ENCODE data around the gene CCDC121. TPM values are rescaled to one million over a fixed set of nuclear protein-coding genes. Genes with fewer than 3 reads are reported as not detected.
"Not testable (repeated sequence)": the region's sequence is repeated elsewhere in the genome, so short reads cannot be mapped to it uniquely, and the experiment has no call there.

CCDC121 gene
- total and polyA plus RNA-seq, 2 donors, result 2.2 to 2.6 TPM

DNA sequence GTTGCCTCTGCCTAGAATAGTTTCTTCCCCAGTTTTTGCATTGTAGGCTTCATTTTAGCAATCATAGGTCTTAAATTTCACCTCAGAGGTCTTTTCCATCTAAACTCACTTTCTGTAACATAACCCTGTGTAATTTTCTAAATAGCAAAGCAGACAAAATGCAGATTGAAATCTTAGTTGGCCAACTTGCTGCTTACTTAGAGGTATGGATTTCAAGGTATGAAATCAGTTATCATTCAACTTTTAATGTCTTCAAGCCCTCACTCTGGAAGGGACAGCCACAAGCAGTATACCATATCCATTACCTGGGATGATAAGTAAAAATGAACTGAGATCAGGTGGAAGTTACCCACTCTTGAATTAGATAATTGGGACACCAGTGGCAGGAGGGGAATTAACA, 3.9 kb downstream of the CCDC121 start:
- peaks cover 14 to 44% of the 10 kb centered on the region in 2 donors for H3K36me3 ChIP-seq (ENCODE audit: control insufficient read depth in 2 of 2, insufficient read depth in 2 of 2, low read length in 1 of 2)
- H3K4me1 ChIP-seq (ENCODE audit: control insufficient read depth in 2 of 2, insufficient read depth in 2 of 2, low read length in 2 of 2), result peaks cover 11 to 19% of the 10 kb centered on the region in 2 donors
- H3K27ac ChIP-seq (ENCODE audit: low read depth in 1 of 2, low read length in 1 of 2), result no peak overlapping the region
- H3K9me3 ChIP-seq (ENCODE audit: control insufficient read depth in 2 of 2, insufficient read depth in 1 of 2, low read length in 1 of 2), result no peaks in the 10 kb centered on the region
- H3K4me3 ChIP-seq (ENCODE audit: low read length in 2 of 2), result no peak overlapping the region
- H3K27me3 ChIP-seq (ENCODE audit: control insufficient read depth in 2 of 2, insufficient read depth in 1 of 2, low read length in 1 of 2), result no peaks in the 10 kb centered on the region
- DNase-seq (ENCODE audit: low read depth in 6 of 9, low spot score in 9 of 9), result no peak

DNA sequence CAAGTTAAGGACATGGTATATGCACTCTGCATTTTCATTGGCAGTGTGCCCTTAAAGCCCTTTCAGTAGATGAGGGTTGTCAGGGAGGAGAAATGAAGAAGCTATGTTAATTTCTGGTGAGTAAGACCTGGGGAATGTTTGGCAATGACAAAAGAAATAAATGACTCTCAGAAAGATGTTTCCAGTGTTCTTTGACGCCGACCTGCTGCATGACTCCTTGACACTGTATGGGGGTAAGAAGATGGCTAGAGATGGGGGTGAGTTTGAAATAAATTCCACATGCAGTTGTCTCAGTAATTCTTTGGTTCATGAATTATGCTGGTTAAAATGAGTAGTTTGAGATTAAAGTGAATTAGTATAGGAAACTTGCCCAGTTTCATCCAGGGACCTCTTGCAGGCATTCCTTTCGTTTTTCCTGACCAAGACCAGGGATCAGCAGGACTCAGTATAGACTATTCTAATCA, 5.9 kb downstream of the CCDC121 start:
- H3K9me3 ChIP-seq (ENCODE audit: control insufficient read depth in 2 of 2, insufficient read depth in 1 of 2, low read length in 1 of 2), result no peaks in the 10 kb centered on the region

DNA sequence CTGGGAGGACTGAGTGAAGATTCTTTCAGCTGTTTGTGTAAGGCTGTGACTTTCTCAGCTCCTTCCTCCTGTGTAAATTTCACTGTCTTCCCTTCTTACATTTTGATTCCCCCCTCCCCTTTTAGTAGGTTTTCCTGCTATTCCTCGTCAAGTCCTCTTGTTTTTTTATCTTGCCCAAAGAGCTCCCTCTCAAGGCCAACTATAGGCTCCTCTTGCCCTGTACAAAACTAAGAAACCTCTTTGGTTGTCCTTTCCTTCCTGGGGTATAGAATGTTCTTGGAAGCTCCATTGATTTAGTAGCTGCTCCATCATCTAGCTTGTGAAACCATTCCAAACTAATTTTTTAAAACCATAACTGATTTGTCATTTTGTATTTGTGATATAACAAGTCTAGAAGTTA, 7.3 kb downstream of the CCDC121 start:
- no peak overlapping the region for H3K4me3 ChIP-seq (ENCODE audit: low read length in 2 of 2)
- no peaks in the 10 kb centered on the region for H3K4me1 ChIP-seq (ENCODE audit: control insufficient read depth in 2 of 2, insufficient read depth in 2 of 2, low read length in 2 of 2)
- H3K27me3 ChIP-seq (ENCODE audit: control insufficient read depth in 2 of 2, insufficient read depth in 1 of 2, low read length in 1 of 2), result no peaks in the 10 kb centered on the region
- H3K36me3 ChIP-seq (ENCODE audit: control insufficient read depth in 2 of 2, insufficient read depth in 2 of 2, low read length in 1 of 2), result peaks cover 26 to 69% of the 10 kb centered on the region in 2 donors
- H3K9me3 ChIP-seq (ENCODE audit: control insufficient read depth in 2 of 2, insufficient read depth in 1 of 2, low read length in 1 of 2), result no peaks in the 10 kb centered on the region
- no peak overlapping the region for H3K27ac ChIP-seq (ENCODE audit: low read depth in 1 of 2, low read length in 1 of 2)
- DNase-seq (ENCODE audit: low read depth in 6 of 9, low spot score in 9 of 9), result no peak
- 94% methylated on average over 1 of the region's 1 CpG for WGBS

More for the DNA sequence above, 5.9 kb downstream of the CCDC121 start:
- Histone ChIP-seq H3K27ac (ENCODE audit: low read depth in 1 of 2, low read length in 1 of 2) (no peak overlapping the region), H3K27me3 (ENCODE audit: control insufficient read depth in 2 of 2, insufficient read depth in 1 of 2, low read length in 1 of 2) (no peaks in the 10 kb centered on the region), H3K4me1 (ENCODE audit: control insufficient read depth in 2 of 2, insufficient read depth in 2 of 2, low read length in 2 of 2) (peaks cover under 1 to 10% of the 10 kb centered on the region in 2 donors), H3K36me3 (ENCODE audit: control insufficient read depth in 2 of 2, insufficient read depth in 2 of 2, low read length in 1 of 2) (peaks cover 14 to 55% of the 10 kb centered on the region in 2 donors), H3K4me3 (ENCODE audit: low read length in 2 of 2) (no peak overlapping the region)
- 94% methylated on average over 3 of the region's 3 CpGs for WGBS
- peak in 1 of 9 donors; percentile 7 for DNase-seq (ENCODE audit: low read depth in 6 of 9, low spot score in 9 of 9)

DNA sequence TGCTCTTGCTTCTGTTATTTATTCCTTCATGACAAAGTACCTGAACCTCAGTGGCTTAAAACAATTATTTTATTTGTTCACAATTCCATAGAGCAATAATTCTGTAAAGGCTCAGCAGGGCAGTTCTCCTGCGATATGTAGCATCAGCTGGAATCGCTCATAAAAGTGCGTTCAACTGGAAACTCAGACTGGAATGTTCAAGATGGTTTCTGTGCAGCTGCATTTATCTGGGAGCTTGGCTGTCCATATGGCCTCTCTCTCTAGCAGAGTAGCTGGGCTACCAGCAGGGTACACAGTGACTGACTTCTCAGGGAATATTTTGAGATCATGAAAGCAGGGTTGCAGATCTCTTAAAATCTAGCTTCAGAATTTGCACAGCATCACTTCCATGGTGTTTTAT, 13.5 kb downstream of the CCDC121 start:
- WGBS, result over 99% methylated on average over 3 of the region's 3 CpGs
- Histone ChIP-seq H3K27me3 (ENCODE audit: control insufficient read depth in 2 of 2, insufficient read depth in 1 of 2, low read length in 1 of 2) (no peaks in the 10 kb centered on the region), H3K4me1 (ENCODE audit: control insufficient read depth in 2 of 2, insufficient read depth in 2 of 2, low read length in 2 of 2) (no peaks in the 10 kb centered on the region), H3K4me3 (ENCODE audit: low read length in 2 of 2) (no peak overlapping the region), H3K27ac (ENCODE audit: low read depth in 1 of 2, low read length in 1 of 2) (no peak overlapping the region), H3K9me3 (ENCODE audit: control insufficient read depth in 2 of 2, insufficient read depth in 1 of 2, low read length in 1 of 2) (no peaks in the 10 kb centered on the region), H3K36me3 (ENCODE audit: control insufficient read depth in 2 of 2, insufficient read depth in 2 of 2, low read length in 1 of 2) (peaks cover 25 to 59% of the 10 kb centered on the region in 2 donors)
- no peak for DNase-seq (ENCODE audit: low read depth in 6 of 9, low spot score in 9 of 9)

DNA sequence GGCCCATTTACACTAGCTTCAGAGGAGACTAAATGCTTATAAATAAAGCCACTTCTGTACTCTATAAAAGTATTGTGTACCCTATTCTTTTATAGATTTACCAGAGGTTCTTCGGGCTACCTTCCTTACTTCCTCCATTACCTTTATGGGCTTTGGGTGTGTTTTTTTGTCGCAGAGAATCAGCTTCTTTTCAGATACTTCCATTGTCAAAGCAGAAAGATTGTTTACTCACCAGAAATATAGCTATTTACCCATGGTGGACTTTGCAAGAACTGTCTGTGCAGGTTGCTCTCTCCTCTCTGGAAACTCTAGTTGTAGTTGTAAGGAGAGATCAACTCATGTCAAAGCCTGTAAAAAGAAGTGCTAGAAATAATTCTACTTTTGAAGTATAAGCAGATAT, 14.8 kb downstream of the CCDC121 start:
- 98% methylated on average over 2 of the region's 2 CpGs for WGBS
- peaks cover 31 to 60% of the 10 kb centered on the region in 2 donors for H3K36me3 ChIP-seq (ENCODE audit: control insufficient read depth in 2 of 2, insufficient read depth in 2 of 2, low read length in 1 of 2)

DNA sequence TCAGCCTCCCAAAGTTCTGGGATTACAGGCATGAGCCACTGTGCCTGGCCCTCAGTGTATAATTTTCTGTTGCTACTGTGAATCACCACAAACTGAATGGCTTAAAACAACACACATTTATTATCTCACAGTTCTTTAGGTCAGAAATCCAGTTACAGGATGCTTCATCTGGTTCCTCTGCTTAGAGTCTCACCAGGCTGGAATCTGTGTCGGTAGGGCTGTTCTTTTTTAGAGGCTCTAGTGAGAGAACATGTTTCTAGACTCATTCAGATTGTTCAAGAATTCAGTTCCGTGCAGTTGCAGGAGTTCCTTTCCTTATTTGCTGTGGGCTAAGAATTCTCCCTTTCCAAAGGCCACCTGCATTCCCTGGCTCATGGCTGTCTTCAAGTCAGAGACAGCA, 22.2 kb downstream of the CCDC121 start:
- Histone ChIP-seq H3K27ac (ENCODE audit: low read depth in 1 of 2, low read length in 1 of 2) (no peak overlapping the region), H3K9me3 (ENCODE audit: control insufficient read depth in 2 of 2, insufficient read depth in 1 of 2, low read length in 1 of 2) (no peaks in the 10 kb centered on the region), H3K4me1 (ENCODE audit: control insufficient read depth in 2 of 2, insufficient read depth in 2 of 2, low read length in 2 of 2) (no peaks in the 10 kb centered on the region), H3K36me3 (ENCODE audit: control insufficient read depth in 2 of 2, insufficient read depth in 2 of 2, low read length in 1 of 2) (peaks cover 48 to 71% of the 10 kb centered on the region in 2 donors), H3K4me3 (ENCODE audit: low read length in 2 of 2) (no peak overlapping the region), H3K27me3 (ENCODE audit: control insufficient read depth in 2 of 2, insufficient read depth in 1 of 2, low read length in 1 of 2) (no peaks in the 10 kb centered on the region)
- WGBS, result 98% methylated on average over 2 of the region's 2 CpGs
- no peak for DNase-seq (ENCODE audit: low read depth in 6 of 9, low spot score in 9 of 9)

More for the DNA sequence above, 14.8 kb downstream of the CCDC121 start:
- H3K27me3 ChIP-seq (ENCODE audit: control insufficient read depth in 2 of 2, insufficient read depth in 1 of 2, low read length in 1 of 2), result no peaks in the 10 kb centered on the region
- no peak overlapping the region for H3K27ac ChIP-seq (ENCODE audit: low read depth in 1 of 2, low read length in 1 of 2)
- no peak overlapping the region for H3K4me3 ChIP-seq (ENCODE audit: low read length in 2 of 2)
- DNase-seq (ENCODE audit: low read depth in 6 of 9, low spot score in 9 of 9), result no peak
- H3K4me1 ChIP-seq (ENCODE audit: control insufficient read depth in 2 of 2, insufficient read depth in 2 of 2, low read length in 2 of 2), result no peaks in the 10 kb centered on the region
- no peaks in the 10 kb centered on the region for H3K9me3 ChIP-seq (ENCODE audit: control insufficient read depth in 2 of 2, insufficient read depth in 1 of 2, low read length in 1 of 2)

DNA sequence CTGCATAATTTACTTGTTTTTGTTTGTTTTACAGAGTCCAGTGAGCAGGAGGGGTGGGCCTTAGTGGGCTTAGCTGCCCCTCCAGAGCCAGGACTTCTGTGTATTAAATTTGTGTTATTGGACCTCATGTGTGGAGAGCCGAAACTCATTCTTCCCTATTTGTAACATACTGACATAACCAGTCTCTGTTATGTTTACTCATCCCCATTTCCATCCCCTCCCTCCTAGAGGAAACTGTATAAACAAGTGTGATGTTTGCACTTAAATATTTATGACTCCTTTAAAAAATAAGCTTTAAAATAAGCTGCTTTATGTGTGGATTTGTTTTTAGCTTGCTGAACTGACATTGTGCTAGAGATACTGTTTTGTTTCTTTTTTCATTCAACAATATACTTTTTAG, 32.2 kb downstream of the CCDC121 start:
- WGBS, result 100% methylated on average over 1 of the region's 1 CpG
- Histone ChIP-seq H3K4me3 (ENCODE audit: low read length in 2 of 2) (no peak overlapping the region), H3K27me3 (ENCODE audit: control insufficient read depth in 2 of 2, insufficient read depth in 1 of 2, low read length in 1 of 2) (no peaks in the 10 kb centered on the region), H3K9me3 (ENCODE audit: control insufficient read depth in 2 of 2, insufficient read depth in 1 of 2, low read length in 1 of 2) (peaks cover 3 to 35% of the 10 kb centered on the region in 2 donors), H3K27ac (ENCODE audit: low read depth in 1 of 2, low read length in 1 of 2) (no peak overlapping the region), H3K4me1 (ENCODE audit: control insufficient read depth in 2 of 2, insufficient read depth in 2 of 2, low read length in 2 of 2) (no peaks in the 10 kb centered on the region), H3K36me3 (ENCODE audit: control insufficient read depth in 2 of 2, insufficient read depth in 2 of 2, low read length in 1 of 2) (peaks cover 26 to 30% of the 10 kb centered on the region in 2 donors)
- DNase-seq (ENCODE audit: low read depth in 6 of 9, low spot score in 9 of 9), result no peak

DNA sequence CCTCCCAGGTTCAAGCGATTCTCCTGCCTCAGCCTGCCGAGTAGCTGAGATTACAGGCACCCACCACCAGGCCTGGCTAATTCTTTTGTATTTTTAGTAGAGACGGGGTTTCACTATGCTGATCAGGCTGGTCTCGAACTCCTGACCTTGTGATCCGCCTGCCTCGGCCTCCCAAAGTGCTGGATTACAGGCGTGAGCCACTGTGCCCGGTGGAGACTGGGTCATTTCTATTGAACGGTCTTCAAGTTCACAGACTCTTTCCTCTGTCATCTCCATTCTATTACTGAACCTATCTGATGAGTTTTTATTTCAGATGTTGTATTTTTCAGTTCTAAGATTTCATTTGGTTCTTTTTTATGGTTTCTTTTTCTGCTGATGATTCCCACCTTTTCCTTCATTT, 33.4 kb downstream of the CCDC121 start:
- H3K4me3 ChIP-seq (ENCODE audit: low read length in 2 of 2); H3K27ac ChIP-seq (ENCODE audit: low read depth in 1 of 2, low read length in 1 of 2); H3K27me3 ChIP-seq (ENCODE audit: control insufficient read depth in 2 of 2, insufficient read depth in 1 of 2, low read length in 1 of 2); H3K4me1 ChIP-seq (ENCODE audit: control insufficient read depth in 2 of 2, insufficient read depth in 2 of 2, low read length in 2 of 2); DNase-seq (ENCODE audit: low read depth in 6 of 9, low spot score in 9 of 9): not testable (repeated sequence)
- peaks cover 5 to 46% of the 10 kb centered on the region in 2 donors for H3K9me3 ChIP-seq (ENCODE audit: control insufficient read depth in 2 of 2, insufficient read depth in 1 of 2, low read length in 1 of 2)
- peaks cover 18 to 22% of the 10 kb centered on the region in 2 donors for H3K36me3 ChIP-seq (ENCODE audit: control insufficient read depth in 2 of 2, insufficient read depth in 2 of 2, low read length in 1 of 2)
- WGBS, result 97% methylated on average over 9 of the region's 9 CpGs

DNA sequence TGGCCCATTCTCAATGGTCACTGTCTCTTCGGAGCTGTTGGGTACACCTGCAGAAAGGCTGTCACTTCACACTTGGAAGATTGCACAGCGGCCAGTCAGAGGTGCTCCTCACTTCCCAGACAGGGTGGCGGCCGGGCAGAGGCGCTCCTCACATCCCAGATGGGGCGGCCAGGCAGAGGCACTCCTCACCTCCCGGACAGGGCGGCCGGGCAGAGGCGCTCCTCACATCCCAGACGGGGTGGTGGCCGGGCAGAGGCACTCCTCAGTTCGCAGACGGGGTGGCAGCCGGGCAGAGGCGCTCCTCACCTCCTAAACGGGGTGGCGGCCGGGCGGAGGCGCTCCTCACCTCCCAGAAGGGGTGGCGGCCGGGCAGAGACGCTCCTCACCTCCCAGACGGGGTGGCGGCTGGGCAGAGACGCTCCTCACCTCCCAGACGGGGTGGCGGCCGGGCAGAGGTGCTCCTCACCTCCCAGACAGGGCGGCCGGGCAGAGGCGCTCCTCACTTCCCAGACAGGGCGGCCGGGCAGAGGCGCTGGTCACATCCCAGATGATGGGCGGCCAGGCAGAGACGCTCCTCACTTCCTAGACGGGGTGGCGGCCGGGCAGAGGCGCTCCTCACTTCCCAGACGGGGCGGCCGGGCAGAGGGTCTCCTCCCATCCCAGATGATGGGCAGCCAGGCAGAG, 34.6 kb downstream of the CCDC121 start:
- 98% methylated on average over 45 of the region's 45 CpGs for WGBS
- H3K27me3 ChIP-seq (ENCODE audit: control insufficient read depth in 2 of 2, insufficient read depth in 1 of 2, low read length in 1 of 2); H3K27ac ChIP-seq (ENCODE audit: low read depth in 1 of 2, low read length in 1 of 2); H3K4me1 ChIP-seq (ENCODE audit: control insufficient read depth in 2 of 2, insufficient read depth in 2 of 2, low read length in 2 of 2); DNase-seq (ENCODE audit: low read depth in 6 of 9, low spot score in 9 of 9); H3K4me3 ChIP-seq (ENCODE audit: low read length in 2 of 2): not testable (repeated sequence)
- Histone ChIP-seq H3K9me3 (ENCODE audit: control insufficient read depth in 2 of 2, insufficient read depth in 1 of 2, low read length in 1 of 2) (peaks cover 5 to 46% of the 10 kb centered on the region in 2 donors), H3K36me3 (ENCODE audit: control insufficient read depth in 2 of 2, insufficient read depth in 2 of 2, low read length in 1 of 2) (peaks cover 7 to 10% of the 10 kb centered on the region in 2 donors)

Measured in thymus (tissue), 11 donors.